Left forelimb (tissue), 1 donor: ENCODE results near the gene INSIG1.

Experiments used
- DNase-seq: peaks from one replicate; pipeline ENCODE4 v3.0.0-alpha.2; 2018; ENCODE audit warnings: low spot score

INSIG1 gene

DNA sequence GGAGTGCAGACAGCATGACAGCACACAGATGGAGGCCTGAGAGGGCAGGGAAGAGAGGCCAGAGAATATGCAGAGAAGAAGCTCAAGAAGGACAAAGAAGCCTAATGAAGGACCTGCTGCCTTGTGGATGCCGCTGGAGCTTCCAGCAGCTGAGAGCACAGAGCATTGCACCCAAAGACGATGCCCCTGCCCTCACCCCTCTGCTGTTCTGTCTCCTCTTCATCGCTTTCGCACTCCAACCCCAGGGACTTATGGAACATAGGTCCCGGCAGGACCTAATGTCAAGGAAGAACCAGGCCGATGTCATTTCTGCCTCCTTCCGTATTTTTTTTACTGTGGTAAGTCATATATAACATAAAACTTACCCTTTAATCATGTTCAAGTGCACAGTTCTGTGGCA, 12.3 kb upstream of the INSIG1 start:
- no peak for DNase-seq

DNA sequence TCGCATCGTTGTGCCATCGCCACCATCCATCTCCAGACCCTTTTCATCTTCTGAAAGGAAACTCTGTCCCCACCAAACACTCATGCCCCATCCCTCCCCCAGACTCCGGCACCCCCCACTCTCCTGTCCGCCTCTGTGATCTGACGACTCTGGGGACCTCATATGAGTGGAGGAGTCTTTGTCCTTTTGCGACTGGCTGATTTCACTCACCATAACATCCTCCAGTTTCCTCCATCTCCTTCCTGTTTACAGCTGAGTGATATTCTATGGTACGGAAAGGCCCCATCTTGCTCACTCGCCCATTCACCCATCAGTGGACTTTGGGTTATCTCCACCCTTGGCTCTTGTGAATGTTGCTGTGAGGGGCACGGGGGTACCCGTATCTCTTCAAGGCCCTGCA, 11.8 kb upstream of the INSIG1 start:
- DNase-seq = peak; percentile 20

DNA sequence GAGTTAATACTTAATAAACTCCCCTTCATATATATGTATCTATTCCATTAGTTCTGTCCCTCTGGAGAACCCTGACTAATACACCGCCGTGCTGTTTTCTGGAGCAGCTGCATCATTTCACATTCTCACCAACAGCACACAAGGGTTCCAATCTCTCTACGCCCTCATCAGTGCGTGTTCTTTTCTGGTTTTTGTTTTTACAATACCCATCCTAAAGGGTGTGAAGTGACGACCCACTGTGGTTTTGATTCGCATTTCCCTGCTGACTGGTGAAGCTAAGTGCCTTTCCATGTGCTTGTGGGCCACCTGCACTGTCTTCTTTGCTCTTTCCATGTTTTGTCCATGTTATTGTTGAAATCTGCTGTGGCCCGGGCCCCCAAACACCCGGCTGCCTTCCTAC, 11.0 kb upstream of the INSIG1 start:
- peak; percentile 40 for DNase-seq

DNA sequence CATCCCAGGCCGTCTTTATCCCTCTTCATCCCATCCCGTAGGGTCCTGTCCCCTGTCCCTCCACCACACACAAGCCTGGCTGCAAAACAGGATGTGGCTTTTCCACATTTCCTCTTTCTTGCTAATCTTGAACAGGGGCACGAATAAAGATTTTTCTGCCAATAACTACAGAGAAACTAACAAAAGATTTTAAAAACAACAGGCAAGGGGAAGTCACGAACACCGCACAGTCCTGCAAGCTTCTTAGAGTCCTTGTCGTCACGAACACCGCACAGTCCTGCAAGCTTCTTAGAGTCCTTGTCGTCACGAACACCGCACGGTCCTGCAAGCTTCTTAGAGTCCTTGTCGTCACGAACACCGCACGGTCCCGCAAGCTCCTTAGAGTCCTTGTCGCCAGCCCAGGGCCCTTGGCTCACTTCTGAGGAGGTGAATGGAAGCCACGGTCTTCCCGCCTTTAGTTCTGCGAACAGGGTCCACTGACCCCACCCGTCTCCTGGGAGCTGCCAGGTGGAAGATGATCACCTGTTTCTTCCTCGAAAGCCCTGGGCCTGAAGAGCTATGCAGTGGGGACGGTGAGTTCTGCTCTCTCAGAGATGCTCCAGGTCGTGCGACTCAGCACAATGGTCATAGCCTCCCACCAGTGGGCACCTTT, 10.3 kb upstream of the INSIG1 start:
- DNase-seq = peak; percentile 30

DNA sequence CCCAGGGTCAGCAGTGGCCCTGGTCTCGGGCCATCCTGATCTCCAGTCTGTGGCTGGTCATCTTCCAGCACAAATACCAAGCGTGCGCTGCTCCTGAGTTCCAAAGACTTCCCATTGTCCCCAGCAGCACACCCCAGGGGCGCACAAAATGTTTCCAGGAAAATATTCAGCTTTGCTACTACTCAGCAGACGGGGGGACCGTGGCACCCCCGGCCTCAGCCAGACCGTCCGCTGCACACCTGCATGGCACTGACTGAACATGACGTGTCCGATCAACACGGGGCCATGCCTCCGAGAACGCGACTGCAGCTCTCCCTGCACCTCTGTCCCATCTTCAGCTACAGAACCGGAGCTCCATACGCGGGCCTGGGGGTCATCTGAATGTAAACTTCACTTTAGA, 9.6 kb upstream of the INSIG1 start:
- DNase-seq = peak; percentile 48

DNA sequence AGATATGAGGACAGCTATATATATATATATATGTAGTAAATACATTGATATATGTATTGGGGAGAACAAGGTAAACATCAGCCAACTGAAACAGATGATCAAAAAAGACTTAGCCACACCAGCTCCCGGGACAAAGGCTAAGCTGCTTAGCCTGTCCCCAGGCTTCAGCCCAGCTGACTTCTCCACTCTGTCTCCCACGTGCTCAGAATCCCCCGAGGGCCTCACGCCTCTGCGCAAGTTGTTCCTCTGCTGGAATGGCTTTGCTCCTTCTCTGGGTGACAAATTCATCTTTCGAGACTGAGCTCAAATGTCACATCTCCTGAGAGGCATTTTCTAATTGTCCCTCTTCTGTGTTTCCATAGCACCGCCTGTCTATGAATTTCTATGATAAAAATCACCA, 8.6 kb upstream of the INSIG1 start:
- peak; percentile 25 for DNase-seq

DNA sequence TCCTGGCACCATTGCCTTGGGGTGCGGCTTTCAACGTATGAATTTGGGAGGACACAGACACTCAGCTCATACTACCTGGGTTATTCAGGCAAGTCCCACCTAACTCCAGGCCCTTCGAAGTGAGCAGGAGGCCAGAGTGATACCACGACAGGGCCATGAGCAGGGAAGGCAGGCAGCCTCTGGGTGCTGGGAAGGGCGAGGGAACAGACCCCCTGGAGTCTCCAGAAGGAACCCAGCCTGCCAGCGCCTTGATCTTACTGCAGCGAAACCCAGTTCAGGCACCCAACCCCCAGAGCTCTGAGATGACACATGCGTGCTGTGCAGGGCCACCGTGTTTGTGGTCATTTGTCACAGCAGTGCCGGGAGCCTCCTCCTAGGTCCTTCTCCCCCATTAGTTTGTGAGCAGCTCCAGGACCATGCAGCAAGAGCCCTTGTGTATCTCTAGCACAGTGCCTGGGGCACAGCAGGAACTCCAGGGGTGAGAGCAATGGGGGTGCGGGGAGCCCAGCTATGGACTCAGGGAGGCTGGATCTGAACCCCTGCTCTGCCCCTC, 7.7 kb upstream of the INSIG1 start:
- peak; percentile 28 for DNase-seq

DNA sequence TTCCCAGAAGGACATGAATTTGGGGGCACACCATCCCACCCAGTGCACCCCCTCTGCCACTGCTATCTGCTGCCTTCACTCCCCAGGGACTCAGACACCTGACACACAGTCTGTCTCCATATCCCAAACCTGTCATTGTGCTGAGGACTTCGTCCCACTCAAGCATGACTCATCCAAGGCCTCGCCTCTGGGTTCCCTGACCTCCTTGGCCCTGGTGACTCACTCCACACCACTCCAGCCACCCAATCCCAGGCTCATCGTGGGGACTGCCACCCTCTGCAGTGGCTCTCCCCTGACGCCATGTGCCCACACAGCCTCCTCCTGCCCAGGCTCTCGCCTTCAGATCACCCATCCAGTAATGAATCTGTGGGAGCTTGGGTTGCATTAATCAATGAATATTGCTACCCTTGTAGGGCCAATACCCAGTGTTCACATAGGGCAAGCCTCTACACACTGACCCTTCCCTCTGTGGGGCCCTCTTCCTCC, 6.6 kb upstream of the INSIG1 start:
- no peak for DNase-seq

DNA sequence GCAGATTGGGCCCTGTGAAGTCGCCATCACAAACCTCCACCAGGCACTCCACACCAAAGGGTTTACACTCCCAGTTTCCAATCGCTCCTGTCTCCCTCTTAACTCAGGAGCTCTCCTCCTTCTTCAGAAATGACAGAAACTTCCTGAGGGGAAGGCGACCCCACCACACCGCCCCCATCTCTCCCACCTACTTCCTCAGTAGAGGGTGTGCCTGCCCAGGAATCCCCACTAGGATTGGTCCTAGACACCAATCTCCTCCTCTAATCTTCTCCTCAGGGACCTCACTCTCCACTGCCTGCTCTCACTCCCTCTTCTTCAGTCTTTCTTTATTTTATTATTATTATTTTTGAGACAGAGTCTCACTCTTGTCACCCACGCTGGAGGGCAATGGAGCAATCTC, 5.9 kb upstream of the INSIG1 start:
- DNase-seq = no peak

DNA sequence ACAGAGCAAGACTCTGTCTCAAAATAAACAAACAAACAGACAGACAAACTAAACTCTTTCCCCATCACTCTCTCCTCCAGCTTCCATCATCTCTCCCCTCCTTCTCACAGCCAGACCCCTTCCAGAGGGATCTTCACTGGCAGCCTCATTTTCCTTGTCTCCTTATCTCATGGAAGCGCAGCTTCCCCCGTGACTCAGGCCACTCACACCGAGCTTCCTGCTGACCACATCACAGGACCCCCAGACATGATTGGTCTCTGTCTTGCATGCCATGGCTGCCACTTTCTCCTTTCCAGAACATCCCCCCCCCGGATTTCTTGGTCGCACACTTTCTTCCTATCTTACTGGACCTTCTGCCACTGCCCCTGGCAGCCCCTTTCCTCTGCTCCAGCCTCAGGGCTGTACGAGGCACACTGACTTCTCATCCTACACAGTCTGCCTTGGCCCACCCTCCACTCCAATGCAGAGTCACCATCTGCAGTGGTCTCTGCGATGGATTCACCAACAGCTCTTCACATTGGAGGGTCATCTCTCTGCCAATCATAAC, 4.9 kb upstream of the INSIG1 start:
- no peak for DNase-seq

DNA sequence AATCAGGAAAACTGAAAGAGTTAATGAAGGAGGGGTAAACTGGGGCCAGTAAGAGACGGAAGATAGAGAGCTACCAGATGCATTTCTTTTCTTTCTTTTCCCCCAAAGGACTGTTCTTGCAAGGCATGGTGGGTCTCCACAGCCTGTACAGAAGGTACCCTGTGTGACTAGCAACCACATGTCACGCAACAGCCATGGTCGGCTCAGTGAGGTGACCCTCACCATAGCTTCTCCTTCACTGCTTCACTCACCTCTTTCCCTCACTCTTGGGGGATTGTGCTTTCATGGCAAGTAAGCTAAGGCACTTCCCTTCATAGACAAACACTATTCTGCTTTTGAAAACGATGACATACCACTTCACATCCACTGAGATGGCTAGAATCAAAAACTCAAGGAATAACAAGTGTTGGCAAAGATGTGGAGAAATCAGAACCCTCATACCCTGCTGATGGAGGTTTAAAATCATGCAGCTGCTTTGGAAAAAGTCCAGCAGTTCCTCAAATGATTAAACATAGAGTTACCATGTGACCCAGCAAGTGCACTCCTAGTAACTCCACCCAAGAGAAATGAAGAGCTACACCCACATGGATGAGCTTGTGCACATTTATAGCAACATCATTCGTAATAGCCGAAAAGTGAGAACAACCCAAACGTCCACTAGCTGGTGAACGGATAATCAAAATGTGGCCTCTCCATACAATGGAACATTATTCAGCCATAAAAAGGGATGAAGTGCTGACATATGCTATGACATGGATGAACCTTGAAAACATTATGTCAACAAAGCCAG, 3.8 kb upstream of the INSIG1 start:
- no peak for DNase-seq

DNA sequence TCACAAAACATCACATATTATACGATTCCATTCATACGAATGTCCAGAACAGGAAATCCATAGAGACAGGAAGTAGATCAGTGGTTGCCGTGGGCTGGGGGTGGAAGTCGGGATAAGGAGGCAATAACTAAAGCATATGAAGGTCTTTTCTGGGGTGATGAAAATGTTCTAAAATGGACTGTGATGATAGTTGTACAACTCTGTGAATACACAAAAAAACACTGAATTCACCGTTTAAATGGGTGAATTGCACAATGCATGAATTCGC, 3.2 kb upstream of the INSIG1 start:
- DNase-seq = no peak

DNA sequence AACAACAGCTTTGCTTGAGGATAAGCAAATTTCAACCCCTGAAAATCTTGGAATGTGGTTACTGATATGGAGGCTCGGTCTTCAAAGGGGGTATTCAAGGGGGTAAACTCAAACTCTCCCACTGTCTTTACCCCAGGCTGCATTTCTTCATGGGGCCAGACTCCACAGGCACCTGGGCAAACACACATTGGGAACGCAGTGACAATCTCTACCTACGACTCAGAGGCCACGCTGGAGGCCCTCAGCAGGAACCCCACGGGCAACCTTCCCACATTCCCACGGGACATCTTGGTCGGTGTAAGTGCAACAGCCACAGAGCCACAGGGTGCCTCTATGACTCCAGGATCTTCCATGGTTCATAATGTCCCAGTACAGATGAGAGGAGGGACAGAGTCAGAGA, 2.2 kb upstream of the INSIG1 start:
- no peak for DNase-seq

DNA sequence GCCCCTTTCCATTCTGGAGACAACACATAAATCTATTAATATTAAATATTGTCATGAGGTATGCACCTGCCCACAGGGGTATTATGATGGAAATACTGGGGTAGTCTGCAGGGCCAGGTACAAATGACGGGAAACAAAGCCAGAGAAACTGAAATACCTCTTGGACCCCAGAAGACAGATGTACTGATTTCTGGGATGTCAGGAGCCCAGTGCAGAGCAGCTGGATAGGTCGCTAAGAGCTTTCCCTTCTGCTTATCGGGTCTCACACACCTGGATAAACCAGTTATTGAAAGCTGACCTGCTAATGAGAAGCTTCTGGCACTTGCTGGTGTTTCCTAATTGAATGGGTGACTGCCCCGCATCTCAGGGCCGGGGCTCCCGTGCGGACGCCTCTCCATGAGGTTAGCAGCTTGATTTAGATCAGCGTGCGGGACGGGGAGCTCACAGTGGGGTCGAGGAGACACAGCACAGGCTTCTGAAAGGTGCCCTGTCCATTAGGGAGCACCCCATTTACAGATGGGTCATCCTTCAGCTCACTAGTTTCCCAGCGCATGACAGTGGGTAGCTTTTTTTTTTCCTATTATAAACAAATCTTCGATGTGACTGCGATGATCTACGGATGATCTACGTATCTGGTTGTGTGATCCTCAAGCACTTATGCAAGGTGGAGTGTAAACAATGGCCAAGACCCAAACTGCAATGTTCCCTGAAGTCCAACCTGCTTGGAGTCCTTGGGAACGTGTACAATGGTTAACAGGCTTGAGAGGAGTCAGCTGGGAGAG, 1.5 kb upstream of the INSIG1 start:
- DNase-seq = no peak

DNA sequence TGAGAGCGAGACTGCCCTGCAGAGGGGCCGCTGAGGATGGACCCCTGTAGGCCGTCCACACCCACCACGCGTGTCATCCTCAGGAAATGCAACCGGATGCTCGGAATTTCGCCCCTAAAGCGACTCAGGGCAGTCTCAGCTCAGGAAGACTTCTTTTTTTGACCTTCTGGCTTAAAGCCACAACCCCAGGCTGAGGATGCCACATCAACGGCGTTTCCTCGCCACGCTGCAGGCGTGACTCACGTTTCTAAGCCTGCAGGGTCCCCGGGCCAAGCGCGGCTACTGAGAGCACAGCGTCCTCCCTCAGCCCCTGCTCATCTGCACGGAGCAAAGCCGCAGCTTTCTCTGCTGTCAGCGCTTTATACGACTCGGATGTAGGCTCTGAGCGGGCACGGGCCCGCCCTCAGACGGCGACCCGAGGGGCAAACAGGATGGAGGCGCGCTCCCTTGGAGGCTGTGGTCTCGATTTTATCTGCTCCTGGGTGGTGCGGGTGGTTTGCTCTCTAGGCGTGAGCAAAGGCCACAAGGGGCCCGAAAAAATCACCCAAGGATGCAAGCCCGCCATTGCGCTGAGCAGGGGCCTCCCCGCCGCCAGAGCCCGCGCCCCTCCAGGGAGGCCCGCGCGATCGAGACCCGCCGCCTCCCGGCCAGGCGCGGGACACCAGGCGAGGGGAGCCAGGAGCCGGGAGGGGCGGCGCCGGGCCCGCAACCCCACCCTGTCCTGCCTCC, 726 bp upstream of the INSIG1 start:
- DNase-seq = no peak

DNA sequence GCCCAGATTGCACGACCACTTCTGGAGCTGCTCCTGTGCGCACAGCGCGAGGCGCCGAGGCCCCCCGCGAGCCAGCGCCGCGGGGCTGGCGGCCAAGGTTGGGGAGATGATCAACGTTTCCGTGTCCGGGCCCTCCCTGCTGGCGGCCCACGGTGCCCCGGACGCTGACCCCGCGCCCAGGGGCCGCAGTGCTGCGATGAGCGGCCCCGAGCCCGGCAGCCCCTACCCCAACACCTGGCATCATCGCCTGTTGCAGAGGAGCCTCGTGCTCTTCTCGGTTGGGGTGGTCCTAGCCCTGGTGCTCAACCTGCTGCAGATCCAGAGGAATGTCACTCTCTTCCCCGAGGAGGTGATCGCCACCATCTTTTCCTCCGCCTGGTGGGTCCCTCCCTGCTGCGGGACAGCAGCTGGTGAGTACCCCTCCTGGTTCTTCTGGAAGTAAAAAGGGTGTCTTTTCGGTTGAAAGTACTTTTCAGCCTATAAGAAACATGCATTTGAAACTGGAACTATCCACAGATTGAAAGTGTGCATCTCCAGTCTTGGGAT, 683 bp downstream of the INSIG1 start:
- no peak for DNase-seq

DNA sequence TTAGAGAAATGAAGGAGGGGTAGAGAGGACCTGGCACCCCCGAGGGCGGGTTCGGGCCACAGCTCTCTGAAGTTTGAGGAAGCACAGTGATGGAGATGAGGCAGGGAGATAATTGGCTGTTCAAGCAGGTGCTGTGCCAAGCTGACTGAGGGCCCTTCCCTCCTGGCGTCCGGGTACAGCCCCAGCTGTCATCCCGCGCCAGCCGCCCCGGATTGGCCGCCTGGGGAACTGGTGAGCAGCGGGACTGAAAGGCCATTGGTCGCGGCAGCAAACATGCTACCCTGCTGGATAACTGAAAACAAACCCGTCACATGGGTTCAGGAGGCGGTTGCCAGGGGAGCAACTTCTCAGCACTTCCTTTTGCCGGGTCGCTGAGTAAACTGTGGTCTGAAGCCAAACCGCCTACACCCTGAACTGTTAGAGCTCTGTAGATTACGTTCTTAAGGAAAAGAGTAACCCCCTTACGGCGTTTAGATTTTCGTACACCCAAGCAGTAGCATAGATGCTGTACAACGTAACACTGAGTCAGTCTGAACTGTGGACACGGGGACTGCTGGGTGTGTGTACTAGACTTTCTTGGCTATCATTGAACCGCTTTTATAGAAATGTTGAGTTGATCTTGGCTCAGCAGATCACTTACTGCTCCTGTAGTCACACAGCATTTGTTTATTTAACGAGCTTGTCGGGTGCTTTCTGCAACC, 1.3 kb downstream of the INSIG1 start:
- peak; percentile 91 for DNase-seq

DNA sequence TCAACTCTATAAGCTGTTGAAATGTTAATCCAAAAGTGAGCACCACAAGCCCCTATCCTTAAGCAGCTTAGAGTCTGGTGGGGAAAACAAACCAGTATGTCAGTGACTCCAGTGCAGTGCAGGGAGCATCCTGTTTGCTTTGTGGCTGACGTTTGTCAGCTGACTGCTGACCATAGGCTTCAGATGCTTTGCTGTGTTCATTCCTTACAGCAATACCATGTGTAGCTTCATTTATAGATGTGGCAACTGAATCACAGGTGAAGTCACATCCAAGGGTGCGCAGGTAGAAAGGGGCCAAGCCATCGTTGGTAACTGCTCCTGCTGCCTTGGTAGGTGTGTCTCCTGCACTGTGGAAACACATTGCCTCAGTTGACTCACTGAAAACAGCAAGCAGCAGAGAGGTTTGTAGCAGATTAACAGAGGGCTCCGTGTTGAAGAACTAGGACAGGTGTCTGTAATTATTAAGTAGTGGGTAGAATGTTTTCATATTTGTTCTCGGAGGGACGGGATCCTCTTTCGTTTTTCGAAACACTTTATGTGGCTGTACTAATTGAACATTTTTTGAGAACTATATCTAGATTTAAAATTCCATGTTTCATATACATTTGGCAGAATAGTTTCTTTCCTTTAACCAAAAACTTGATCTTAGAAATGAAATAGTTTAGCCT, 2.0 kb downstream of the INSIG1 start:
- no peak for DNase-seq

DNA sequence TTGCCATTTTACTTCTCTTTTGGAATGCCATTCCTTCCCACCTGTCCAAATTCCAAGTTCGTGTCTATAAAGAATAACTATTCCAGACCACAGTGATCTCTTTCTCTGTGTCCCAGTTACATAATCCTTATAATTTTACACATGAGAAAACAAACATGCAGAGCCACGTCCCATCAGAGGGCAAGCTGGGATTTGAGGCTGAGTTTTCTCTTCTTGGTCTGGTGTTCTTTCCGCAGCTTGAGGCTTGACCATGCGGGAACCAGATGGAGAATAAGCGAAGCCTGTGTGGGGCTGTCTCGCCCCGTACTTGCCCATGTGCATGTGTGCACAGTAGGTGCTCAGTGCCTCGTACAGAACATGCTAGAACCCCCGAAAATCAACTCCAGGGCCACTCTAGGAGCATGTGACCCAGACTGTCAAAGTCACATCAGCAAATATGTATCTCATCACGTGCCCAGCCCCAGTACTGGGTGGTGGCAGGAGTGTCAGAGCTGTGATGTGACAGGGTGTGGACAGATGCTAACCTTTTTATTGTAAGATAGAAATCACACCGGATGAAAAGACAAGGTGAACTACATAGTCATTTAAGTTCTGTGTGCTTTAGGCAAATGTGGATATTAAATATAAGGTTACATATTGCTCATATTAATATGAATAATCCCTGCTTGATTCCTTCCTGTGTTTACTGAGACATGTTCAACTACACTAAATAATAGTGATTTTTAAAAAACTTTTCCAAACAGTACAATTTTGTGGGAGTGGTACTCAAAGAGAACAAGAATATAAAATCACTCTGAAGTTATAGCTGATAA, 3.2 kb downstream of the INSIG1 start:
- no peak for DNase-seq
